Right ventricle myocardium inferior (tissue), 1 donor: Measurements from ENCODE around the gene AKR1B1. TPM values are rescaled to one million over a fixed set of nuclear protein-coding genes. Genes with fewer than 3 reads are reported as not detected.

Experiments used
- total RNA-seq: library from RNA; stranded (reverse); fragmentation: NEBNext Ultra II Directional; extraction: Animal tissue kit (Norgen Biotek cat#: 25700); gene quantifications from one replicate; pipeline ENCODE4 v1.2.1, GENCODE V29; 2021
- donor health status: DM: no; HTN: yes; CAD: no; lungs with severe emphysema.

AKR1B1 gene
- total RNA-seq, 1 donor from 2014 or later, result 232 TPM

Other genes starting within 250 kb of the AKR1B1 start
- gene SLC35B4, start 142.2 kb downstream of the AKR1B1 start, total RNA-seq, result 5.6 TPM
- not detected for gene AKR1B10, start 68.5 kb upstream of the AKR1B1 start, total RNA-seq
- not detected for gene AKR1B15, start 90.0 kb upstream of the AKR1B1 start, total RNA-seq
- 14.0 TPM for gene BPGM, start 187.8 kb upstream of the AKR1B1 start, total RNA-seq